Thyroid gland (tissue), 4 donors: ENCODE measurements around the gene DDX59.

Source experiments
- POLR2A ChIP-seq, 2 donors: fragments of 450-650 bp; IDR thresholded peaks; one replicate each; pipeline ENCODE4 v1.6.1; 2017; ENCODE audit warnings: antibody characterized with exemption in 2 of 2, mild to moderate bottlenecking in 2 of 2, moderate library complexity in 1 of 2
- TF ChIP-seq, protein P1 (sequence below), 6 experiments: fragments of 200-600 bp in 3 of 6; fragments of 450-650 bp in 3 of 6; sonication (generic) in 3 of 6; IDR thresholded peaks; one replicate each; pipeline ENCODE4 v1.5.1; 2016 to 2019; ENCODE audit warnings: antibody characterized with exemption in 6 of 6, mild to moderate bottlenecking in 2 of 6, inconsistent platforms in 1 of 6, moderate library complexity in 1 of 6

DNA sequence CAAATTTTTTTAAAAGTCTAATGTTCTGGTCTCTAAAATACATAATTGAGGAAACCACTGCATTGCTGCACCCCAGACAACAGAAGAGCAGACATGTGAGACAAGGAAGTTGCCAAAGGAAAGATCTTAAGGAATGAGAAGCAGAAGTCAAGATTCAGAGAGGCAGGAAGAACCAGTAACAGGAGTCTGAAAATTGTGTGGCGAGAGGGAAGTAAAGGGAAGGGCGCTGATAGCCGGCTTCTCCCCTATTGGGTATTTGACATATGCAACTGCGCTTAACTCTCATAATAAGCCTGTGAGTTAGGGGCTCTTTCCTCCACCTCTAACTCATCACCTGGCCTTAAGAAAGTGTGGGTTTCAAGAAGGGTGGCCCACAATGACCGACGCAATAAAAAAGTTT lies 27.2 kb downstream of the DDX59 start:
- TF ChIP-seq, protein P1, sequence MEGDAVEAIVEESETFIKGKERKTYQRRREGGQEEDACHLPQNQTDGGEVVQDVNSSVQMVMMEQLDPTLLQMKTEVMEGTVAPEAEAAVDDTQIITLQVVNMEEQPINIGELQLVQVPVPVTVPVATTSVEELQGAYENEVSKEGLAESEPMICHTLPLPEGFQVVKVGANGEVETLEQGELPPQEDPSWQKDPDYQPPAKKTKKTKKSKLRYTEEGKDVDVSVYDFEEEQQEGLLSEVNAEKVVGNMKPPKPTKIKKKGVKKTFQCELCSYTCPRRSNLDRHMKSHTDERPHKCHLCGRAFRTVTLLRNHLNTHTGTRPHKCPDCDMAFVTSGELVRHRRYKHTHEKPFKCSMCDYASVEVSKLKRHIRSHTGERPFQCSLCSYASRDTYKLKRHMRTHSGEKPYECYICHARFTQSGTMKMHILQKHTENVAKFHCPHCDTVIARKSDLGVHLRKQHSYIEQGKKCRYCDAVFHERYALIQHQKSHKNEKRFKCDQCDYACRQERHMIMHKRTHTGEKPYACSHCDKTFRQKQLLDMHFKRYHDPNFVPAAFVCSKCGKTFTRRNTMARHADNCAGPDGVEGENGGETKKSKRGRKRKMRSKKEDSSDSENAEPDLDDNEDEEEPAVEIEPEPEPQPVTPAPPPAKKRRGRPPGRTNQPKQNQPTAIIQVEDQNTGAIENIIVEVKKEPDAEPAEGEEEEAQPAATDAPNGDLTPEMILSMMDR (IDR thresholded peaks at IDR 0.05), result no peak
- TF ChIP-seq POLR2A (IDR thresholded peaks at IDR 0.05), result no peak
